ENCODE data around the gene BRIP1.

DNA sequence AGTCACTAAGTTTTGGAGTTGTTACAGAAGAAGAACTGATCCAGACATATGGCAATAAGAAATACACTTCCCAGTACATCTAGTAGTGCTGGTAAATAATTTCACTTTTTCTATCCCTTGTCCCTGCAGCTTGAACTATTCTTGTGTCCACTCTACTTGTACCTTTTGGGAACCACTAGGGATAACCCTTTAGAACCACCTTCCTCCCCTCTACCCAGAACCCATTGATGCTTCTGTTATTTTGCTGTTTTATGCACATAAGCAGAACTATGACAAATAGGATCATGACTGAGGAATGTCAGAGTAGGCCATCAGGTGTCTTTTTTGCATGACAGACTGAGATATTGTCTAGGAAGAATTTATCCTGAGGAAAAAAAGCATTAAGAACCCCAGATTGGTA is 125.1 kb downstream of the BRIP1 start:
- TF ChIP-seq, protein P1, sequence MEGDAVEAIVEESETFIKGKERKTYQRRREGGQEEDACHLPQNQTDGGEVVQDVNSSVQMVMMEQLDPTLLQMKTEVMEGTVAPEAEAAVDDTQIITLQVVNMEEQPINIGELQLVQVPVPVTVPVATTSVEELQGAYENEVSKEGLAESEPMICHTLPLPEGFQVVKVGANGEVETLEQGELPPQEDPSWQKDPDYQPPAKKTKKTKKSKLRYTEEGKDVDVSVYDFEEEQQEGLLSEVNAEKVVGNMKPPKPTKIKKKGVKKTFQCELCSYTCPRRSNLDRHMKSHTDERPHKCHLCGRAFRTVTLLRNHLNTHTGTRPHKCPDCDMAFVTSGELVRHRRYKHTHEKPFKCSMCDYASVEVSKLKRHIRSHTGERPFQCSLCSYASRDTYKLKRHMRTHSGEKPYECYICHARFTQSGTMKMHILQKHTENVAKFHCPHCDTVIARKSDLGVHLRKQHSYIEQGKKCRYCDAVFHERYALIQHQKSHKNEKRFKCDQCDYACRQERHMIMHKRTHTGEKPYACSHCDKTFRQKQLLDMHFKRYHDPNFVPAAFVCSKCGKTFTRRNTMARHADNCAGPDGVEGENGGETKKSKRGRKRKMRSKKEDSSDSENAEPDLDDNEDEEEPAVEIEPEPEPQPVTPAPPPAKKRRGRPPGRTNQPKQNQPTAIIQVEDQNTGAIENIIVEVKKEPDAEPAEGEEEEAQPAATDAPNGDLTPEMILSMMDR (conservative IDR thresholded peaks at IDR 0.05; ENCODE audit: low read depth in 2 of 2), result no peak
- TF ChIP-seq EZH2phosphoT487 (IDR thresholded peaks at IDR 0.05; ENCODE audit: unreplicated experiment) (no peak), EZH2 (IDR thresholded peaks at IDR 0.05; ENCODE audit: low read depth, unreplicated experiment) (no peak), JUNB (IDR thresholded peaks at IDR 0.05; ENCODE audit: unreplicated experiment) (no peak), POLR2AphosphoS5 (IDR thresholded peaks at IDR 0.05; ENCODE audit: low read depth) (no peak), ZNF114 (CRISPR knock-in tag; IDR thresholded peaks at IDR 0.05) (no peak), ETS1 (IDR thresholded peaks at IDR 0.05) (no peak), ZNF331 (CRISPR knock-in tag; IDR thresholded peaks at IDR 0.05; ENCODE audit: low read depth) (no peak), NANOG (IDR thresholded peaks at IDR 0.05; ENCODE audit: borderline replicate concordance) (no peak), CREB1 (CRISPR knock-in tag; IDR thresholded peaks at IDR 0.05; ENCODE audit: low read depth) (no peak), ZNF462 (CRISPR knock-in tag; IDR thresholded peaks at IDR 0.05) (no peak)
- TF ChIP-seq, protein P2, sequence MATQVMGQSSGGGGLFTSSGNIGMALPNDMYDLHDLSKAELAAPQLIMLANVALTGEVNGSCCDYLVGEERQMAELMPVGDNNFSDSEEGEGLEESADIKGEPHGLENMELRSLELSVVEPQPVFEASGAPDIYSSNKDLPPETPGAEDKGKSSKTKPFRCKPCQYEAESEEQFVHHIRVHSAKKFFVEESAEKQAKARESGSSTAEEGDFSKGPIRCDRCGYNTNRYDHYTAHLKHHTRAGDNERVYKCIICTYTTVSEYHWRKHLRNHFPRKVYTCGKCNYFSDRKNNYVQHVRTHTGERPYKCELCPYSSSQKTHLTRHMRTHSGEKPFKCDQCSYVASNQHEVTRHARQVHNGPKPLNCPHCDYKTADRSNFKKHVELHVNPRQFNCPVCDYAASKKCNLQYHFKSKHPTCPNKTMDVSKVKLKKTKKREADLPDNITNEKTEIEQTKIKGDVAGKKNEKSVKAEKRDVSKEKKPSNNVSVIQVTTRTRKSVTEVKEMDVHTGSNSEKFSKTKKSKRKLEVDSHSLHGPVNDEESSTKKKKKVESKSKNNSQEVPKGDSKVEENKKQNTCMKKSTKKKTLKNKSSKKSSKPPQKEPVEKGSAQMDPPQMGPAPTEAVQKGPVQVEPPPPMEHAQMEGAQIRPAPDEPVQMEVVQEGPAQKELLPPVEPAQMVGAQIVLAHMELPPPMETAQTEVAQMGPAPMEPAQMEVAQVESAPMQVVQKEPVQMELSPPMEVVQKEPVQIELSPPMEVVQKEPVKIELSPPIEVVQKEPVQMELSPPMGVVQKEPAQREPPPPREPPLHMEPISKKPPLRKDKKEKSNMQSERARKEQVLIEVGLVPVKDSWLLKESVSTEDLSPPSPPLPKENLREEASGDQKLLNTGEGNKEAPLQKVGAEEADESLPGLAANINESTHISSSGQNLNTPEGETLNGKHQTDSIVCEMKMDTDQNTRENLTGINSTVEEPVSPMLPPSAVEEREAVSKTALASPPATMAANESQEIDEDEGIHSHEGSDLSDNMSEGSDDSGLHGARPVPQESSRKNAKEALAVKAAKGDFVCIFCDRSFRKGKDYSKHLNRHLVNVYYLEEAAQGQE (IDR thresholded peaks at IDR 0.05; ENCODE audit: unreplicated experiment), result no peak

Data from GM23338 (cell line).